Pons (tissue), 1 donor: ENCODE measurements around the gene KDM2A.
A peak's percentile ranks its signal among the peaks of the same experiment; 100 is the strongest.
"Not testable (repeated sequence)": the region's sequence is repeated elsewhere in the genome, so short reads cannot be mapped to it uniquely, and the experiment has no call there.

Experiments
- DNase-seq: peaks from one replicate; pipeline ENCODE4 v3.0.0-alpha.2; 2016; ENCODE audit warnings: low spot score

The KDM2A gene

DNA sequence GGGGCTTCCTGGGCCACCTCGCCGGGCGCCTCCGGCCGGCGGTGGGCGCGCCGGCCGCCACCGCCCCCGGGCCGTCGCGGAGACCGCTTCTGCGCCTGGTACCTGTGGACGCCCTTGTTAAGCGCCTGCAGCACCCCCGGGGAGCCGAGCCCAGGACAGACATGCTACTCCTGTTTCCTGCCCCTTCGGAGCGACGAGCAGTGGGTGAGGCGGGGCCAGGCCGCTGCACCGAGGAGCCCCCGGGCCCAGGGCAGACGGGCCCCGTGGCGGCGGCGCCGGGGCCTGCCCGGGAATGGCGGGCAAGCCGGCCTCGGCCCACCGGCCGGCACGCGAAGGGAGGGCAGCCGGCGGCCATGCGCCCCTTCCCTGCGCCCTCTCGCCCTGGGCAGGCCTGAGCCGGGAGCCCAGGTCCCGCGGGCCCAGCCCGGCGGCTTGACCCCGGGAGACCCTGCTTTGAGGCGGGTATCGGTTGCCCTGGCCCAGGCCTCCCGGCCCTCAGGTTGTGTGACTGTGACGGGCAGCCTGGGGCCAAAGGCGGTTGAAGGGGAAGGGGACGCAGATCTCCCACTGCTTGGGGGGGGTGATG lies 789 bp upstream of the KDM2A start:
- no peak for DNase-seq

DNA sequence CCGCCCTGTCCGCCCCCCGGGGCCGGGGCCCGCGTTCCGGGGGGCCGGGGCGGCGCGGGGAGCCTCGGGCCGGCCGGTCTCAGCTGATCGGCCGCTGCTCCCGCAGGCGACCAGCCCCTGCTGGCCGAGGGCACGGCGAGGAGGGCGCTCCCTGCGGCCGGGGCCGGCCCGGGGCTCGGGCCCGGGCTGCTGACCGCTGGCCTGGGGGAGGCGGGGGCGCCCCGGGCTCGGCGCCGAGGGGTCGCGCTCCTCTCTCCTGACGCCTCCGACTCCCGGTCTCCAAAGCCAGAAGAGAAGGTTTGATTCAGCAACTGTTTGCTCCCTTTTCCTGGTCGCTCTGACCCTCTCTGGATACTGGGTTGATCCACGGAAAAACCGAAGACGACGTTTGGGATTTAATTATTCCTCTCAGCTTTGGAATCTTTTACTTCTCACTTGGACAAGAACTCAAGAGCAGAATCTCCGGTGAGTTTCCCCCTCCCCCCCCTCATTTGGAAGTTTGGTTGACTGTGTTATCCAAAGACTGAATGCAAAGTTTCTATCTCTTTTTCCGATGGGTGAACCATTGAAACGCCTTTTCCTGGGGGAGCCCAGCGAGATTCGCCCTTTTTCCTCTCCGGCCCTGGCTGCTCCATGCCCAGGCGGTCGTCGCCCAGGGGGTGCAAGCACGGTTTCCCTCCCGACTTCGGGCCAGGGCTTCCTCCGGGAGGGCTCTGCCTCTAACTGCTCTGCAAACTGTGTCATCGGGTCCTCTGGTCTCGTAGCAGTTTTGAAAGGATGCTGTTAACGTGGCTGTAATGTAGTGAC lies 725 bp downstream of the KDM2A start:
- DNase-seq, result peak; percentile 56

DNA sequence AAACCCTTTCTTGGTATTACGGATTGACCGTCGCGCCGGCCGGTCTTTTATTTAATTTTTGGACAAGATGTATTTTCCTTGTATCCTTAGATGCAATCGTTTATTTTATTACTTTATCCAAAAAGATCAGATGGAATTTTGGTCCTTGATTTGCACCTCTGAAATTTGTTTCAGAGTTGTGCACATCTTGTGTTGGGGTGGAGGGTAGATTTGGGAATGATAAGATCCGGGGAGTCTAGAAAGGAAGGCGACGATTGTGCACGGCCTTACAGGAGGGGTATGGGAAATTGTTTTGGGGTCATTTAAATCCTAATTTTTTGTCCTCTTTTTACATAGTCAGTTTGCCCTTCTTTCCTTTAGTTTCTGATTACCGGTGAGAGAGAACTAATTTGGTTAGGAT lies 1.4 kb downstream of the KDM2A start:
- peak; percentile 27 for DNase-seq

DNA sequence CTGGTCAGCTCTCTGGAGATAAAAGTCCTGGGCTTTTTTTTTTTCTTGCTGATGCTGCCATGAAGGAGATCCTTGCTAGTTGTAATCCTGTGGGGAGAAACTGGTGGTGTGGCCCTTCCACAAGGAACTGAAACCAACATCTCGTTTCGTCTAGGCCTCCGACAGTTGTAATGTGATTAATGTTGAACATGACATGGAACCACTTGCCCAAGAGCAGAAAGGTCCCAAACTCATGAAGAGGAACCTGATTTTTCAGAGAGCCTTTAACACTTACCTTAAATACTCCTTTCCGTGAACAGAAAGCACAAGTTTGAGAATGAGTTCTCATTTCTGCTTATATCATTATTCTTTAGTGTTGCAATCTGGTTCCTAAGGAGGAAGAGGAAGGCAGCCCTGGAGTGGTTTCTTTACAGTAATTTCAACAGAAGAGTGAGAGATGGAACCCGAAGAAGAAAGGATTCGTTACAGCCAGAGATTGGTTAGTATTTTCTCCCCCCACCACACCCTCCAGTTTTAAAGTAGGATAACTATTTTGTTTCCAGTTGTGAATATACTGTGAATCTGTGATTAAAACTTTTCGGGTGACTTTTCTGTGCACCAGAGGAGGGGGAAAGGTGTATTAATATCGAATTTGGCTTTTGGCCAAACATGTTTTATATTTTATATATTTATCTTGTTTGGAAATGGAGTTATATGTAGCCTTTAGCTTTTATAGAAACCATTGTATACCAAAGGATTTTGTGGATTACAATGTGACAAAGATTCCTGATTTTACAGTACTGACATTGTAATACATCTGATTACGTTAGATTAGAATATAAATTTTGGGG lies 2.0 kb downstream of the KDM2A start:
- peak; percentile 76 for DNase-seq

DNA sequence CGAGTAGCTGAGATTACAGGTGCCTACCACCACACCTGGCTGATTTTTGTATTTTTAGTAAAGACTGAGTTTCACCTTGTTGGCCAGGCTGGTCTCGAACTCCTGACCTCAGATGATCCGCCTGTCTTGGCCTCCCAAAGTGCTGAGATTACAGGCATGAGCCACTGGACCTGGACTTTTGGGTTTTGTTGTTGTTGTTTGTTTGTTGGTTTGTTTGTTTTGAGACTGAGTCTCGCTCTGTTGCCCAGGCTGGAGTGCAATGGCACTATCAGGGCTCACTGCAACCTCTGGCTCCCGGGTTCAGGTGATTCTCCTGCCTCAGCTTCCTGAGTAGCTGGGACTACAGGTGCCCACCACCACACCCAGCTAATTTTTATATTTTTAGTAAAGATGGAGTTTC lies 4.7 kb downstream of the KDM2A start:
- DNase-seq, result not testable (repeated sequence)

DNA sequence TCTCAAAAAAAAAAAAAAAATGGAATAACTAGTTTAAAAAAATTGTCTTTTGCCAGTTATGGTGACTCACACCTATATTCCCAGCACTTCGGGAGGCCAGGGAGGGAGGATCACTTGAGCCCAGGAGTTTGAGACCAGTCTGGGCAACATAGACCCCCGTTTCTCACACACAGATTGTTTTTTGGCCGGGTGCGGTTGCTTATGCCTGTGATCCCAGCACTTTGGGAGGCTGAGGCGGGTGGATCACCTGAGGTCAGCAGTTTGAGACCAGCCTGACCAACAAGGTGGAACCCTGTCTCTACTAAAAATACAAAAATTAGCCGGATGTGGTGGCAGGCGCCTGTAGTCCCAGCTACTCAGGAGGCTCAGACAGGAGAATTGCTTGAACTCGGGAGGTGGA lies 7.2 kb downstream of the KDM2A start:
- not testable (repeated sequence) for DNase-seq

DNA sequence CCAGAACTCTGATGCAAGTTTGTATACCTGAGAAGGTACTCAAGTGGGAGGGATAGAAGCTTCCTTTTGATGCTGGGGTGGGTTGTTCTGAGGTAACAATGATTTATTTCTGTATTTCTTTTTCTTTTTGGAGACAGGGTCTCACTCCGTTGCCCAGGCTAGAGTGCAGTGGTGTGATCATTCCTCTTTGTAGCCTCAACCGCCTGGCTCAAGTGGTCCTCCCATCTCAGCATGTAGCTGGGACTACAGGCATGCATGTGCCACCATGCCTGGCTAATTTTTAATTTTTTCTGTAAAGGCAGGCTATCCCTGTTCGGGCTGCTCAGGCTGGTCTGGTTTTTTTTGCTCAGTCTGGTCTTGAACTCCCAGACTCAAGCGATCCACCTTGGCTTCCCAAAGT lies 7.9 kb downstream of the KDM2A start:
- DNase-seq, result no peak

DNA sequence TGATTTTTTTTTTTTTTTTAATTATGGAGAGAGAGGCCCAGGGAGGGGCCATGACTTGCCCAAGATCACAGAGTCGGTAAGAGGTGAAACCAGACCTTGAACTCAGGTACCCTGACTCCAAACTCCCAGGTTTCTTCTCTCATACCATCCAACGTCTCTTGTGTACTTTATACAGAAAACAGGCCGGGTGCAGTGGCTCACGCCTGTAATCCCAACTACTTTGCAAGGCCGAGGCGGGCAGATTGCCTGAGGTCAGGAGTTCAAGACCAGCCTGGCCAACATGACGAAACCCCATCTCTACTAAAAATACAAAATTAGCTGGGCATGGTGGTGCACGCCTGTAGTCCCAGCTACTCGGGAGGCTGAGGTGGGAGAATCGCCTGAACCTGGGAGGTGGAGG lies 11.8 kb downstream of the KDM2A start:
- not testable (repeated sequence) for DNase-seq

DNA sequence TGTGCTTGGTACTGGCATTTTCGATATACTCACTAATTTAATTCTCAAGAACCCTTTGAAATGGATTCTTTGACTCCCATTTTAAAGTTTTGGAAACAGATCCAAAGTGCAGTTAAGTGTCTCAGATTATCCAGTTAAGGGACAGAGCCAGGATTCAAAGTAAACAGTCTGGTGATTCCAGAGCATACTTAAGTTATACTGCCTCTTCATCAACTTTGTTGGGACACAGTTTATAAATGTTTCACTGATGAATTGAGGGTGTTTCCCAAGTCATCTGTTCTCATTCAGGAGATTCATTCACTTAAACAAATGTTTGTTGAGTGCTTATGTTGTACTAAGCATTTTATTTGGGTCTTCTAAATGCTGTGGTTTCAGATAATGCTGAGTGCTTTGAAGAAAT lies 17.1 kb downstream of the KDM2A start:
- DNase-seq, result no peak

DNA sequence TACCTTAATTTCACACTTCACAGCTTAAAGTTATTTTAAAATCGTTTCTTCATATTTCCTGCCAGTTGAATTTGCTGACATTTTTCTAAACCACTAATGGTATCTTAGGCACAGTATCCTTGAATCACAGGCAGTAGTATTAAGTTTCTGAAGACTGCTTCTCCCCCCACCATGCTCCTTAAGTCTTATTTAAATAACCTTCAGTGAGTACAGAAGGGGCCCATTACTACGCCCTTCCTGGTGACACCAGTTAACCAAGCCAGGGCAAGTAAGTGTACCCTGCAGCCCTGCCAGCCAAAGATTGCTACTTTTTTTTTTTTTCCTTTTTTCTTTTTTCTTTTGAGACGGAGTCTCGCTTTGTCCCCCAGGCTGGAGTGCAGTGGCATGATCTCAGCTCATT lies 19.9 kb downstream of the KDM2A start:
- no peak for DNase-seq

DNA sequence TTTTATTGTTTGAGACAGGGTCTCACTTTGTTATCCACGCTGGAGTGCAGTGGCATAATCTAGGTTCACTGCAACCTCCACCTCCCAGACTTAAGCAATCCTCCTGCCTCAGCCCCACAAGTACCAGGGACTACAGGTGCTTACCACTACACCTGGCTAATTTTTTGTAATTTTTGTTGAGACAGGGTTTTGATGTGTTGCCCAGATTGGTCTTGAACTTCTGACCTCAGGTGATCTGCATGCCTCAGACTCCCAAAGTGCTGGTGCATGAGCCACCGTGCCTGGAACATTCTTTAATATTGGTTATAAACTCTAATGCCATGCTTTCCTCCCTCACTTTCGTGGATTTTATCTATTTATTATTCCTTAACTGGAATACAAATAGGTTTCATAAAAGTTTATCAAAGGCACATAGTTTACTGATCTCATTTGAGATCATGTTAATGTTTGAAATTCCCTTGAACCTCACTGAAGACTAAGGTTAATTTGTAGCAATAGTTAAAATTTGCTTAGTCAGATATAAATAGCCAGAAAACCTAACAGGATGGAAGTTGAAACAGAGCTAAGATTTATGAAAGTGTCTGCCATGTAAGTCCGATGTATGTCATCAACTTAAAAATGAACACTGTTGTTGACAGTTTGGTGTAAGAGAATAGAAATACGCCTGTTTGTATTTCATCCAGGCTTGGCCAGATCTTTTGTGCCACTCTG lies 27.6 kb downstream of the KDM2A start:
- no peak for DNase-seq

DNA sequence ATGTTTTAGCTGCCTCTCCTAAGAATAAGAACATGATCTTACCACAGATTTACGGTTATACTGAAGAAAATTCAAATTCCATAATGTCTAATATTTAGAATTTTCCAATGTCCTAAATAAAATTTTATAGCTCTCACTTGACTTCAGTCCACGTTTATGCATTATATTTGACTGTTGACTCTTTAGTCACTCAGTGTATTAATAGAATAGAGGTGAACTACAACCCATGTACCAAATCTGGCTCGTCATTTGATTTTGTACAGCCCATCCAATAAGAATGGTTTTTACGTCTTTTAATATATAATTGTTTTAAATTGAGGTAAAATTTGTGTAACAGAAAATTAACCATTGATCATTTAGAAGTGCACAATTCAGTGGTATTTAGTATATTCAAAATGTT lies 34.9 kb downstream of the KDM2A start:
- no peak for DNase-seq

DNA sequence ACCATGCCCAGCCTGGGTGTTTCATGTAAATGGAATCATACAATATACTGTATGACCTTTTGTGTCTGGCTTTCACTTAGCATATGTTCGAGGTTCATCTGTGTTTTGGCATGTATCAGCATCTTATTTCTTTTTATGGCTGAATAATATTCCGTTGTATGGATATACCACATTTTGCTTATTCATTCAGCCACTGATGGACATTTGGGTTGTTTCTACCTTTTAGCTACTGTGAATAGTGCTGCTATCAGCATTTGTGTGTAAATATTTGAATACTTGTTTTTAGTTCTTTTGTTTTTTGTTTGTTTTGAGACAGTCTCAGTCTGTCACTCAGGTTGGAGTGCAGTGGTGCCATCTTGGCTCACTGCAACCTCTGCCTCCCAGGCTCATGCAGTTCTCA lies 35.7 kb downstream of the KDM2A start:
- DNase-seq, result no peak

DNA sequence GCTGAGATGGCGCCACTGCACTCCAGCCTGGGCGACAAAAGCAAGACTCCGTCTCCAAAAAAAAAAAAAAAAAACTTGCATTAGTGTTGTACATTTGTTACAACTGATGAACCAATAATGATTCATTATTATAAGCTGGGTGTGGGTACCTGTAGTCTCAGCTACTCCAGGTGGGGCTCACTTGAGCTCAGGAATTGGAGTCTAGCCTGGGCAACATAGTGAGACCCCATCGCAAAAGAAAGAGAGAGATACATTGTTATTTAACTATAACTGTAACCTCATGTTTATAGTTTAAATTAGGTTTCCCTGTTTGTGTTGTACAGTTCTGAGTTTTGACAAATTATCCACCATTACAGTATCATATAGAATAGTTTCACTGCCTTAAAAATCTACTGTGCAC lies 38.6 kb downstream of the KDM2A start:
- DNase-seq, result no peak

DNA sequence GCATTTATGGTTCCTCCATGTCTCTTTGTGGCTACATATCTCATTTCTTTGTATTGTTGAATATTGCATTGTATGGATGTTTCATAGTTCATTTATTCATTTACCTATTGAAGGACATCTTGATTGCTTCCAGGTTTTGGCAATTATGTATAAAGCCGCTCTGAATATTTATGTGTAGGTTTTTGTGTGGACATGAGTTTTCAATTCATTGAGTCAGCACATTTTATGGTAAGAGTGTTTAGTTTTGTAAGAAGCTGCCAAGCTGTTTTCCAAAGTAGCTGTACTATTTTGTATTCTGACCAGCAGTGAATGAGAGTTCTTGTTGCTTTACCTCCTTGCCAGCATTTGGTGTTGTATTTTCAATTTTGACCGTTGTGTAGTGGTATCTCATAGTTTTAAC lies 39.2 kb downstream of the KDM2A start:
- no peak for DNase-seq

DNA sequence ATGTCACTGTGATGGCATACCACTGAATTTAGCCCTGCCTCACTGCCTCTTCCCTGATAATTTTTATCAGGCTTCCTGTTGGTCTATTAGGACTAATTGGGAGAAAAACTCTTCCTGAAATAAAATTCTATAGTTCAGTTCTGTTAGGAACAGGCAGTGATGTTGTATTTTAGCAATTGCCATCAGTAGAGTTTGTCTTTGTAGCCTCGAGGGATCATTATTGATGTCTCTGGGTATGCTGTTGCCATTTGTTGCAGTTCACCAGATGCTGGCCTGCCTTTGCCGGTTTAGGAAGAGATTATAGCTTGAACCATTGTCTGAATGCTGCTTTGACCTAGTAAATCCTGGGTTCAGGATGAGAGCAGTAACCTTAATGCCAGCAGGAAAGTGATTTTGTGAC lies 41.0 kb downstream of the KDM2A start:
- no peak for DNase-seq

DNA sequence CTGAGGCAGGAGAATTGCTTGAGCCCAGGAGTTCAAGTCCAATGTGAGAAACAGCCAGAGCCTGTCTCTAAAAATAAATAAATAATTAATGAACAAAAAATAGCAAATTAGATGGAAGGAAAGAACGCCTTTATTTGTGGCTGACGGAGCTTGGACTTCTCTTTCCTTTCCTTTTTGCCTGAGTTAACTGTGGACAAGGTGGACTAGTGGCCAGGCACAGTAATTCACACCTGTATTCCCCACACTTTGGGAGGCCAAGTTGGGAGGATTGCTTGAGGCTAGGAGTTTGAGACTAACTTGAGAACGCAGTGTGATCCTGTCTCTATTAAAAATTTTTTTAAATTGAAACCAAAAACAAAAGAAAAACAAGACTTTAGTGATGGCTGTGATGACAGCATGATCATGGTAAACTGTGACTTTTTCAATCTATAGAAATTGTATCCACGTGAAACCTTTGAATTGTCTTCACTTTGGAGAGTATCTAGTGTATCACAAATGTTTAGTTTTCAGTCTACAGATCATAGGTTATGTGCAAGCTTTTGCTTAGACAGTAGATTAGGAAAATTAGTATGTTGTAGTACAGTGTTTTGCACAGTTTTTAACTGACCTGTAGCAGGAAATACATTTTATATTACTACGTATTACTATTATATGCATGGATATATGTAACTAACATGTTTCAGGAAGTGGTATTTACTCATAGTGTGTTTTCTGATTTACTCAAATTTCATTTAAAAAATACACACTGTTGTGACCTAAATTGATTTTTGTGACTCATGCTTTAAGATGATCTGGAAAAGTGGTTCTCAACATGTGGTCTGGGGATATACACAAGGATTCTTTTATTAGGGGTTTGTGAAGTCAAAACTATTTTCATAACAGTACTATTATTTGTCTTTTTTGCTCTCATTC lies 42.1 kb downstream of the KDM2A start:
- DNase-seq, result no peak

DNA sequence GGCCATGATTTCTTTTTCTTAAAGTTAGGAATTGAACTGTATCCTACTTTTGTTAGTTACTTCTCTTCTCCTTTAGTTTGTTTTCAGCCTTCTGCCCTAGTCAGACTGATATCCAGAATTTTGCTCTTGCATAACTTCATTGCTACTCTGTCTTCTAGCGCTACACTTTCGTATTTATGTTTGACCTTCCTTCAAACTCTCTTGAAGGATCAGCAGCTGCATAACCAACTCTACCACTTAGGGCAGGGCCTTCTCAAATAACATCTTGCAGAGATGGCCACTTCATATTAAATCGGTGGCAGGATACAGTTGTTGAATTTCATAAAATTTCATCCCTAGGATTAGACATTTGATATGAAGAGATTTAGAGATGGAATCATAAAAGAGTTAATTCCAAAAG lies 43.9 kb downstream of the KDM2A start:
- DNase-seq, result no peak

DNA sequence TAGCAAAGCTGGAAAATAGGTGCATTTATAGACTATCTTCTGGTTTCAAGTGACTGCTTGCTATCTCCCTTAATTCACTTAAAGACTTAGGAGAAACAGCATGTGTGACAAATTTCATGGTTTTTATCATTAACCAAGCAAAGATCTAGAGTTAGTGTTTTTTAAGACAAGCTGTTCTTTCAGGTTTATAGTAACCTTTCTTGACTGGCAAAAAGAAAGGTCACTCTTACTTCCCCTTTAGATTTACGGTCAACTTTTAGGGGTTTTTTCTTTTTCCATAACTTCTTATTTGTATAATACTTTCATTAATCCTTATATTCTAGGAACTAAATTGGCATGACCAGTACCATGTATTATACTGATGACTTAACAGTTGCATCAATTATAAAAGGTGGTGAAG lies 46.6 kb downstream of the KDM2A start:
- DNase-seq, result no peak

DNA sequence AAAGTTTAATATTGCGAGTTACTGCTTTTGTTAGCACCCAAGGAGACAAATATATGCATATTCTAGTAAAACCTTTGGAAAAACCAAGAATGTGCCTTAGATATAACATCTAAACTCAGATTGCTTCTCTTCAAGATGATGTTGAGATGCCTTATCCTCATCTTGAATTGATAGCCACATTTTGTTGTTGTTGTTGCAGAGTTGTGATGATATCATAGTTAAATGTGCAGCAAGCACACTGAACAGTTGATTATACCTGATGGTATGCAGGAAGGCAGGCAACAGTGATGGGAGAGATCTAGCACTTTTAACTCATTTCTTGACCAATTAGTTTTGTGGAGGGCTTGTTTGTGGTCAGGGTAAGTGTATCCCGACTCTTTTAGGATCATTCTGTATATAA lies 48.0 kb downstream of the KDM2A start:
- DNase-seq, result no peak

DNA sequence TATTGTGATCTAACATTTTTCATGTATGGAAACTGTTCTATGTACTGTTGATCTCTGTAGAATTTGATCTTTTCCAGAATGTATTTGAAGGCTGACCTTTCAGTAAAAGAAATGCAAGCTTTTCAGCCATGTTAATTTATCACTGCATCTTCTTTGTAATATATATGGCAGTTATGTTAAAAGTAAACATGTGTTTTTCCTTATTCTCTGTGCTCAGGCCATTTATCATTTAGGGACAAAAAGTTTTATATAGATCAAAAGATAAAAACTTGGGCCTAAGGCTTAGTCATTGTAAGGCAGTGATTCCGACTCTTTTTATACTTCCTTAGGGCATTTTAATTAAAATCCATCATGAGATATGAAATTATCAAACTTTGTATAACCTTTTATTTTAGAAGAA lies 48.7 kb downstream of the KDM2A start:
- DNase-seq, result no peak
